Measurements from ENCODE around the gene FOXN3. TPM values are rescaled to one million over a fixed set of nuclear protein-coding genes. Genes with fewer than 3 reads are reported as not detected.

FOXN3 gene
- total RNA-seq, 6 experiments from 2014 or later = 31.9 to 43.4 (median 37.9) TPM

GRCh38 chr14:89420502-89420901 lies 3.5 kb upstream of the FOXN3 start:
- Mint-ChIP-seq H3K27me3 (ENCODE audit: insufficient read depth) (peaks cover 6% of the 10 kb centered on the region), H3K36me3 (ENCODE audit: low read depth) (0 out of 2 replicates have a peak, but pooled peaks cover 7% of the 10 kb centered on the region), H3K4me1 (ENCODE audit: low read depth) (peaks cover 35% of the 10 kb centered on the region), H3K9me3 (no peaks in the 10 kb centered on the region), H3K4me3 (no peak overlapping the region), H3K27ac (no peak overlapping the region)
- no peak for TF ChIP-seq CTCF (IDR thresholded peaks at IDR 0.05)
- no peak for DNase-seq

- H3K9me3 Mint-ChIP-seq = no peaks in the 10 kb centered on the region
These were observed 3.0 kb upstream of the FOXN3 start for GRCh38 chr14:89419973-89420482.

GRCh38 chr14:89418976-89419375 lies 1.9 kb upstream of the FOXN3 start:
- no peak for DNase-seq
- Mint-ChIP-seq H3K27ac (no peak overlapping the region), H3K4me1 (ENCODE audit: low read depth) (peaks cover 31% of the 10 kb centered on the region), H3K27me3 (ENCODE audit: insufficient read depth) (peaks cover 6% of the 10 kb centered on the region), H3K36me3 (ENCODE audit: low read depth) (0 out of 2 replicates have a peak, but pooled peaks cover 7% of the 10 kb centered on the region), H3K9me3 (no peaks in the 10 kb centered on the region), H3K4me3 (no peak overlapping the region)
- TF ChIP-seq CTCF (IDR thresholded peaks at IDR 0.05) = no peak

More at GRCh38 chr14:89419973-89420482, 3.0 kb upstream of the FOXN3 start:
- H3K4me3 Mint-ChIP-seq = no peak overlapping the region
- no peak for TF ChIP-seq CTCF (IDR thresholded peaks at IDR 0.05)
- DNase-seq = no peak
- peaks cover 6% of the 10 kb centered on the region for H3K27me3 Mint-ChIP-seq (ENCODE audit: insufficient read depth)
- no peak overlapping the region for H3K27ac Mint-ChIP-seq
- H3K36me3 Mint-ChIP-seq (ENCODE audit: low read depth) = 0 out of 2 replicates have a peak, but pooled peaks cover 7% of the 10 kb centered on the region
- H3K4me1 Mint-ChIP-seq (ENCODE audit: low read depth) = peaks cover 37% of the 10 kb centered on the region

- Mint-ChIP-seq H3K9me3 (no peaks in the 10 kb centered on the region), H3K4me3 (peak overlapping the region; percentile 91), H3K4me1 (ENCODE audit: low read depth) (peaks cover 26% of the 10 kb centered on the region), H3K36me3 (ENCODE audit: low read depth) (0 out of 2 replicates have a peak, but pooled peaks cover 7% of the 10 kb centered on the region), H3K27me3 (ENCODE audit: insufficient read depth) (peaks cover 6% of the 10 kb centered on the region), H3K27ac (peak overlapping the region; percentile 91)
- no peak for DNase-seq
- TF ChIP-seq CTCF (IDR thresholded peaks at IDR 0.05) = no peak
These were observed 1.4 kb upstream of the FOXN3 start for GRCh38 chr14:89418452-89418851.

- Mint-ChIP-seq H3K27ac (peak overlapping the region; percentile 91), H3K4me3 (peak overlapping the region; percentile 91), H3K36me3 (ENCODE audit: low read depth) (0 out of 2 replicates have a peak, but pooled peaks cover 12% of the 10 kb centered on the region), H3K4me1 (ENCODE audit: low read depth) (peaks cover 27% of the 10 kb centered on the region), H3K27me3 (ENCODE audit: insufficient read depth) (peaks cover 6% of the 10 kb centered on the region), H3K9me3 (no peaks in the 10 kb centered on the region)
- peak; percentile 58 for DNase-seq
- peak; percentile 74 for TF ChIP-seq CTCF (IDR thresholded peaks at IDR 0.05)
These were observed 612 bp upstream of the FOXN3 start for GRCh38 chr14:89417465-89418225.

Measured in HFFc6 (cell line).